Measurements from ENCODE around the gene NSF. TPM values are rescaled to one million over a fixed set of nuclear protein-coding genes. Genes with fewer than 3 reads are reported as not detected.

NSF gene
- total and polyA plus RNA-seq, 10 of the 15 experiments (the other 5 are each of a cell fraction or from before 2014, with no cell fraction given): 6.8 to 25.6 (median 16.8) TPM

- no peak for TF ChIP-seq ZNF592 (IDR thresholded peaks at IDR 0.05)
- no peak for TF ChIP-seq ZBED1 (IDR thresholded peaks at IDR 0.05; ENCODE audit: borderline replicate concordance)
- TF ChIP-seq CBX5 (IDR thresholded peaks at IDR 0.05; ENCODE audit: low read depth): no peak
These were observed 197.8 kb downstream of the NSF start (continued) for GRCh38 chr17:46788300-46788699.

GRCh38 chr17:46788796-46789195, 198.3 kb downstream of the NSF start:
- SMC1A ChIA-PET (ENCODE audit: uncharacterized antibody, unreplicated experiment): no interaction called here
- Histone ChIP-seq H2AFZ (ENCODE audit: control insufficient read depth, low read depth, low read length) (no peak overlapping the region), H3K4me1 (ENCODE audit: control insufficient read depth, insufficient read depth, low read length) (no peaks in the 10 kb centered on the region), H3K79me2 (ENCODE audit: control insufficient read depth, insufficient read depth, low read length) (no peaks in the 10 kb centered on the region), H3K9ac (ENCODE audit: control insufficient read depth, insufficient read depth, low read length) (no peak overlapping the region), H3K9me3 (replicated peaks; ENCODE audit: control insufficient read depth, insufficient read depth, low read length) (no peaks in the 10 kb centered on the region; the same call in 2 of the 3 replicates), H3K4me3 (no peak overlapping the region), H3K27me3 (replicated peaks in 1 of 2; ENCODE audit: control insufficient read depth in 2 of 2, insufficient read depth in 2 of 2, low read length in 1 of 2) (peaks cover 0 to 3% of the 10 kb centered on the region in 2 experiments; a peak in 2 of 4 replicates), H3K4me2 (ENCODE audit: control insufficient read depth, insufficient read depth) (no peak overlapping the region), H3K36me3 (ENCODE audit: control insufficient read depth in 2 of 2, insufficient read depth in 2 of 2, low read length in 1 of 2) (no peaks in the 10 kb centered on the region), H3K27ac (ENCODE audit: control insufficient read depth, insufficient read depth) (no peak overlapping the region), H4K20me1 (ENCODE audit: control insufficient read depth, insufficient read depth) (no peaks in the 10 kb centered on the region)
- intact Hi-C loops (cut with micrococcal nuclease; ENCODE audit: unreplicated experiment) (no loop called here), in situ Hi-C loops (cut with MboI) (no loop called here)
- no peak for TF ChIP-seq POLR2A (IDR thresholded peaks at IDR 0.05; ENCODE audit: low read depth, low read length)
- no peak for TF ChIP-seq POLR2AphosphoS2 (IDR thresholded peaks at IDR 0.05; ENCODE audit: low read depth, low read length)
- TF ChIP-seq SREBF1 (IDR thresholded peaks at IDR 0.05; ENCODE audit: low read length): no peak
- no peak for TF ChIP-seq PAX5 (IDR thresholded peaks at IDR 0.05; ENCODE audit: borderline replicate concordance, low read depth, low read length)
- no peak for TF ChIP-seq ASH2L (IDR thresholded peaks at IDR 0.05; ENCODE audit: borderline replicate concordance, low read depth)
- RAD21 ChIA-PET (ENCODE audit: unreplicated experiment): no interaction called here
- FAIRE-seq (no peak), ATAC-seq (no peak), DNase-seq (ENCODE audit: low read depth, low spot score) (no peak)
- CTCF ChIA-PET: no interaction called here
- 44% methylated on average over 7 of the region's 7 CpGs for WGBS (ENCODE audit: insufficient coverage, insufficient replicate concordance, low lambda C conversion rate, missing lambda C conversion rate)
- BruUV-seq (replicated peaks): no TSS peak
- POLR2A ChIA-PET: no interaction called here

Measured in GM12878 (cell line).